Measurements from ENCODE around the gene TLE2.
"Not testable (repeated sequence)": the region's sequence is repeated elsewhere in the genome, so short reads cannot be mapped to it uniquely, and the experiment has no call there.

Gene TLE2

GRCh38 chr19:3012621-3013262 lies 16.3 kb downstream of the TLE2 start:
- DNase-seq (ENCODE audit: low read depth in 2 of 2), result no peak

- DNase-seq (ENCODE audit: low read depth in 2 of 2), result not testable (repeated sequence)
Measured at GRCh38 chr19:3012059-3012458, 17.0 kb downstream of the TLE2 start.

GRCh38 chr19:3010871-3011270 lies 18.2 kb downstream of the TLE2 start:
- no peak for DNase-seq (ENCODE audit: low read depth in 2 of 2)

GRCh38 chr19:3008994-3009393 lies 20.1 kb downstream of the TLE2 start:
- DNase-seq (ENCODE audit: low read depth in 2 of 2), result no peak

- DNase-seq (ENCODE audit: low read depth in 2 of 2), result no peak
Measured at GRCh38 chr19:3007975-3008374, 21.1 kb downstream of the TLE2 start.

- DNase-seq (ENCODE audit: low read depth in 2 of 2), result no peak
Measured at GRCh38 chr19:3006075-3006767, 22.9 kb downstream of the TLE2 start.

GRCh38 chr19:3005345-3005744 lies 23.7 kb downstream of the TLE2 start:
- no peak for DNase-seq (ENCODE audit: low read depth in 2 of 2)

- no peak for DNase-seq (ENCODE audit: low read depth in 2 of 2)
Measured at GRCh38 chr19:3004522-3004921, 24.6 kb downstream of the TLE2 start.

- no peak for DNase-seq (ENCODE audit: low read depth in 2 of 2)
Measured at GRCh38 chr19:3003046-3003445, 26.0 kb downstream of the TLE2 start.

- DNase-seq (ENCODE audit: low read depth in 2 of 2), result no peak
Measured at GRCh38 chr19:3001235-3001800, 27.8 kb downstream of the TLE2 start.

- no peak for DNase-seq (ENCODE audit: low read depth in 2 of 2)
Measured at GRCh38 chr19:2998642-2999041, 30.4 kb downstream of the TLE2 start.

GRCh38 chr19:2997720-2998119 lies 31.4 kb downstream of the TLE2 start:
- no peak for DNase-seq (ENCODE audit: low read depth in 2 of 2)

- DNase-seq (ENCODE audit: low read depth in 2 of 2), result no peak
Measured at GRCh38 chr19:2994588-2995131, 34.4 kb downstream of the TLE2 start.

- no peak for DNase-seq (ENCODE audit: low read depth in 2 of 2)
Measured at GRCh38 chr19:2993579-2993978, 35.5 kb downstream of the TLE2 start.

- DNase-seq (ENCODE audit: low read depth in 2 of 2), result no peak
Measured at GRCh38 chr19:2992958-2993357, 36.1 kb downstream of the TLE2 start.

- DNase-seq (ENCODE audit: low read depth in 2 of 2), result not testable (repeated sequence)
Measured at GRCh38 chr19:2992333-2992732, 36.7 kb downstream of the TLE2 start.

- DNase-seq (ENCODE audit: low read depth in 2 of 2), result no peak
Measured at GRCh38 chr19:2989236-2989946, 39.7 kb downstream of the TLE2 start.

GRCh38 chr19:2988568-2988967 lies 40.5 kb downstream of the TLE2 start:
- no peak for DNase-seq (ENCODE audit: low read depth in 2 of 2)

- DNase-seq (ENCODE audit: low read depth in 2 of 2), result no peak
Measured at GRCh38 chr19:2987797-2988196, 41.3 kb downstream of the TLE2 start.

- no peak for DNase-seq (ENCODE audit: low read depth in 2 of 2)
Measured at GRCh38 chr19:2986951-2987524, 42.0 kb downstream of the TLE2 start.

GRCh38 chr19:2984215-2984528 lies 44.9 kb downstream of the TLE2 start:
- no peak for DNase-seq (ENCODE audit: low read depth in 2 of 2)

Measured in fibroblast of skin of left biceps (primary cell).